DND-41 (cell line): Measurements from ENCODE around the gene THBS1.

Source experiments
- CTCF ChIP-seq: IDR thresholded peaks from 2 replicates; pipeline ENCODE4 v1.5.1; 2012; ENCODE audit warnings: borderline replicate concordance, low read length, moderate library complexity, mild to moderate bottlenecking; ENCODE audit not compliant: poor library complexity, severe bottlenecking; ENCODE audit errors: extremely low read depth
- EZH2 ChIP-seq: IDR thresholded peaks from 3 replicates; pipeline ENCODE4 v1.6.1; 2012; ENCODE audit warnings: borderline replicate concordance, low read depth, mild to moderate bottlenecking, moderate library complexity, low read length, inconsistent platforms; ENCODE audit not compliant: severe bottlenecking

GRCh38 chr15:39580485-39581241, at the start of gene THBS1:
- TF ChIP-seq EZH2 = no peak
- no peak for TF ChIP-seq CTCF
